Measurements from ENCODE around the gene CFAP300.

The CFAP300 gene

GRCh38 chr11:102073253-102073652 lies 26.0 kb downstream of the CFAP300 start:
- DNase-seq (ENCODE audit: low read depth in 2 of 2) = no peak

DNA sequence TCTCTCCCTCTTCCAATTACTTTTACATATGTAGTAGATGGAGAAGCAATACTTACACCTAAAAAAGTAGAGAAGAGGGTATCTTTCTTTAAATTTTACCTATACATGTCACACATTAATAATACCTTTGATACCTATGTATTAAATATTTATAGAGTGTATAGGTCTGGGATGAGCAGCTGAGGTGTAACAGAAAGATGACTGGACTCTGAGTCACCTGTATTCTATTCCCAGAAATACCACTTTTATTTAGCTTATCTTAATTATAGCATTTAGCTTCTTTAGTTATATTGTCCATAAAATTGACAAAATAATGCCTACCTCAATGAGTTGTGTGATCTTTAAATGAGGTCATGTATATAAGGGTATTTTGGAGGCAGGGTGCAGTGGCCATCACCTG lies 32.4 kb downstream of the CFAP300 start:
- DNase-seq (ENCODE audit: low read depth in 2 of 2) = no peak

GRCh38 chr11:102081313-102081712 lies 34.1 kb downstream of the CFAP300 start:
- DNase-seq (ENCODE audit: low read depth in 2 of 2) = no peak

DNA sequence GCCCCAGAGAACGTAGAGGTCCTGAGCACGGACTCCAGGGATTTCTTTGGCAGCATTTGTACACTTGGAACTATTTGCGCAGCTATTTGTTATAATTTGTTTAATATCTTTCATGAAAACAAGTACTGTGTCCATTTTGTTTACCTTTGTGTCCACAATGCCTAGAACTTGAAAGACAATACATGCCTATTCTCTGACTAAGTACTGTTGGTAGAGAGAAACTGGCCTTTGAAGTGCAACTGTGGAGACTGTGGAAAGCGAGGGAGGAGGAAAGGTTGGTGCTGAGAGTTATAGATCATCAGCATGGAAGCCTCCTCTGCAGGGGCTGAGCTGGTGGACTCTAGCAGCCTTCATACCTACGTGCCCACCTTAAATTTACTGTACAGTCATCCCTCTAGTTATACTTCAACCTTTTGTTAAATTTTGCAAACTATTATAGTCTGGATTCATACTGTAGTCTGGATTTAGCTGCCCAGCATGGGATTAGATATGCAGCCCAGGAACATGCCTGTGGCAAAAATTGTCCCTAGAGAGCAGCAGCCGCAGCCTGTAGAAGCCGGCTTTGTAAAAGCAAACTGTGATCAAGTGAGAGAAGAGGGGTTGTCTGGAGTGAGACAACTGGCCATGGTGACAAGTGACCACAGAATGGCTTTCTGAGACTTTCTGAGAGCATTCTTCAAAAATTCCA lies 38.8 kb downstream of the CFAP300 start:
- no peak for DNase-seq (ENCODE audit: low read depth in 2 of 2)

GRCh38 chr11:102097186-102097585 lies 49.9 kb downstream of the CFAP300 start:
- DNase-seq (ENCODE audit: low read depth in 2 of 2) = no peak

DNA sequence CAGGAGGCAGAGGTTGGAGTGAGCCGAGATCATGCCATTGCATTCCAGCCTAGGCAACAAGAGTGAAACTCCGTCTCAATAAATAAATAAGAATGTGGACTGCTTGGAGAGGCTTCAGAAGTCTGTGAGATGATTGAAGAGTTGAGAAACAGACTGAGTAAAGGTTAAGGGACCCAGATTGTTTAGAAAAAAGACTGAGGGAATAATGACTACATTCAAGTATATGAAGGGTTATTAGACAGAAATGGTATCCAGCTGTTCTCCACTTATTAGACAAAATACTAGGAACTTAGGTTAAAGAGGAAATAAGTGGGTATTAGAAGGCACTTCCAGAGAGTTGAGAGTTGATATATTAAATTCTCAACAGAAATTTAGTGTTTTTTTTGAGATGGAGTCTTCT lies 52.5 kb downstream of the CFAP300 start:
- DNase-seq (ENCODE audit: low read depth in 2 of 2) = no peak

GRCh38 chr11:102108734-102109440 lies 61.6 kb downstream of the CFAP300 start:
- no peak for DNase-seq (ENCODE audit: low read depth in 2 of 2)

DNA sequence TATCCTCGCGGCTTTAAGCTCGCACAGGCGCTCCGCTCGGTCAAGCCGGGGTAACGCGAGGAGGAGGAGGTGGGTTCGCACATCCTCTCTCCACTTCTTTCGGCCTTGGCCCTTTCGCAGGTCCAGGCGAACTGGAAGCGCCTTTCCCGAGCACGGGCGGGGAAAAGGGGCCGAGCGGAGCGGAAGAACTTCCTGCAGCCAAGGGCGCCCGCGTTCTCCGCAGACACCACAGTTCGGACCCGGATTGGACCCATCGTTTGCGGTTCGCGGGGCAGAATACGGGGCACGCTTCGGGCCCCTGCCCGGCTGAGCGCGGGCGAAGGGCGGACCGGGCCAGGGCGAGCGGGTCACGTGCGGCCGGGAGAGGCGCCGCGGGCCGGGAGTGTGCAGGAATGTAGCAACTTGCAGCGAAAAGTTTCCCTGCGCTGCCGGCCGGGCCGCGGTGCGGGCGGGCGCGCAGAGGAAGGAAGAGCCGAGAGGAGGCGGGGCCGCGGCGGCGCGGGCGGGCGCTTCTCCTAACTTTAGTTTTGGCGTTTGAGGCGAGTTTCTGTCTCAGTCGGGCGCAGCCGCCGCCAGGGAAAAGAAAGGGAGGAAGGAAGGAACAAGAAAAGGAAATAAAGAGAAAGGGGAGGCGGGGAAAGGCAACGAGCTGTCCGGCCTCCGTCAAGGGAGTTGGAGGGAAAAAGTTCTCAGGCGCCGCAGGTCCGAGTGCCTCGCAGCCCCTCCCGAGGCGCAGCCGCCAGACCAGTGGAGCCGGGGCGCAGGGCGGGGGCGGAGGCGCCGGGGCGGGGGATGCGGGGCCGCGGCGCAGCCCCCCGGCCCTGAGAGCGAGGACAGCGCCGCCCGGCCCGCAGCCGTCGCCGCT lies 62.9 kb downstream of the CFAP300 start, which contains the start of gene YAP1:
Gene YAP1, plus strand, starts transcription at position 552 of the 865 bp plus-strand sequence. CDS start 402 bp downstream, outside the sequence.
- DNase-seq (ENCODE audit: low read depth in 2 of 2) = peak; percentile 2 to 55

- DNase-seq (ENCODE audit: low read depth in 2 of 2) = no peak
These were observed 63.4 kb downstream of the CFAP300 start for GRCh38 chr11:102110761-102111010.

DNA sequence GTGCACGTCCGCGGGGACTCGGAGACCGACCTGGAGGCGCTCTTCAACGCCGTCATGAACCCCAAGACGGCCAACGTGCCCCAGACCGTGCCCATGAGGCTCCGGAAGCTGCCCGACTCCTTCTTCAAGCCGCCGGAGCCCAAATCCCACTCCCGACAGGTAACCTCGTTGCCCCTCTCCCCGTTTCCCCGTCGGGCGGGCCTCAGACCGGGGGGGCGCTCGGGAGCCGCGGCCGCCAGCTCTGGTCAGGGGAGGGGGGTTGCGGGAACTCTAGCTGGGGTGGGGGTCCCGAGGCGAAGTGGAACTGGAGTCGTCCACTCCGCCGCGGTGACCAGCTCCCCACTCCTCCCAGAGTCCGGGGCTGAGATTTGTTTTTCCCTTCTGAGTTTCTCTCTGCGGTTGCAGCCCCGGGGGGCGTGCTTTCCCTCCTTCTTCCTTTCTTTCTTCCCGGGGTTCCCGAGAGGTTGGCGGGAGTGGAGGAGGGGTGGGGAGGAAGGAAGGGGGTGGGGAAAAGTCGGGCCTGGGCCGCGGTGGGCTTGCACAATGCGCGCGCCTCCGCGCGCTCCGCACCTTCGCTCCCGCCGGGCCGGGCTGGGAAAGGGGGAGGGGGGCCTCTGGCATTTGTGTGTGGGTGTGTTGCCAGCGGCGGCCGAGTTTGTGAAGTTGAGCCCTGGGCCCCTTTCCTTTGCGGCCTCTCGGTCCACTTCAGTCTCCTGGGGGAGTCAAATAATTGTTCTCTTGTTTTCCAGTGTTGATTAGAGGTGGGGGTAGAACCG lies 64.0 kb downstream of the CFAP300 start:
- DNase-seq (ENCODE audit: low read depth in 2 of 2) = no peak

DNA sequence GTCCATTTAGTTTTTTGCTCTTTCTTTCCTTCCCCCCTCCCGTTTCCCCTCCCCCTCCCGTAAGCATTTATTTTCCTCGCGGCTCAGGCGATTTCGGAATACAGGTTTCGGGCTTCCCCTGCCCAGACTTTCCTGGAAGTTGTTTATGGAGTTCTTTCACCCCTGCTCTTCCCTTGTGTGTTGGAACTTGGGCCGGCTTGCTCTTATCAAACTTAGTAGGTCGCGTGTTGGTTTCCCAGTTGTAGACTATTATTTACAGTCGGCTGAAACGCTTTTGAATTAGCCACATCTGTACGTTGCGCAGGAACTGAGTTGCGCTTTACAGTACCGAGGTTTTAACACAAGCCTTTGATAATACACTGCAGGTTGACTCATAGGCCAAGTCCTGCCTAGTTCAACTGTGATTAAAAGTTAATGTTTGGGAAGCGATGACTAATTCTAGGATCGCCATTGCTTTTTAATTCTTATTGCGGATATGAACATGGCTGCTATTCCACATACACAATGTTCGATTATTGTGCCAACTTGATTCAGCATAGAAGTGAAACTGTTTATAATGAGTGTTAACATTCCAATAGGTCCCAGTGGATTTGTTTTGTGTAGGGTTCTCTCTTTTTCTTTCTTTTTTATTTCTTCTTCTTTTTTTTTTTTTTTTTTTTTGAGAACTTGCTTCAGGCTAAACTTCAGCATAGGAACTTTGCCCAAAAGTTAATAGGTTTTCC lies 64.7 kb downstream of the CFAP300 start:
- no peak for DNase-seq (ENCODE audit: low read depth in 2 of 2)

- no peak for DNase-seq (ENCODE audit: low read depth in 2 of 2)
These were observed 65.2 kb downstream of the CFAP300 start for GRCh38 chr11:102112509-102112821.

DNA sequence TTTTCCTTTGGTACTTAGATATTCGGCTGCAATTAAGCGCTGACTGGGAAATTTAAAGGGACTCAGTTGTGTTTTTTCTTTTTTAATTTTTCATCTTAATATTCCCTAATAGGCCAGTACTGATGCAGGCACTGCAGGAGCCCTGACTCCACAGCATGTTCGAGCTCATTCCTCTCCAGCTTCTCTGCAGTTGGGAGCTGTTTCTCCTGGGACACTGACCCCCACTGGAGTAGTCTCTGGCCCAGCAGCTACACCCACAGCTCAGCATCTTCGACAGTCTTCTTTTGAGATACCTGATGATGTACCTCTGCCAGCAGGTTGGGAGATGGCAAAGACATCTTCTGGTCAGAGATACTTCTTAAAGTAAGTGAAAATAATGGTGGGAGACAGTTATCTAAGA lies 66.8 kb downstream of the CFAP300 start:
- DNase-seq (ENCODE audit: low read depth in 2 of 2) = no peak

DNA sequence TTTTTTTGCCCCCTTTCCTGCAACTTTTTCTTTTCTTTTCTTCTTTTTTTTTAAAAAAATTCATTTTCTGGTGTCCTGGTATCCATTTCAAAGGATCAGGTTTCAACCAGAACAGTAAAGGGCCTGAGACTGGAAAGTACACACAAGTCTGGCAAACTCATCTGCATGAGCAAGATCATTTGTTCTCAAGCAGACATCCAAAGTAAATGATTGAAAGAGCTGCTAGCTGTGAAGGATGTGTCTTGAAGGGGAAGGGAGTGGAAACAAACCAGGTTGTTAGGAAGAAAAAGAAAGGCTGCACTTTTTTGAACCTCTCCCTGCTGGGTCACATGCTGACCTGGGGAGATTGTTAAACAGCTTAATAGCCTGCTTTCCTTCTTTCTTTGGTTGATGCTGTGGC lies 68.3 kb downstream of the CFAP300 start:
- no peak for DNase-seq (ENCODE audit: low read depth in 2 of 2)

GRCh38 chr11:102116453-102117205 lies 69.4 kb downstream of the CFAP300 start:
- DNase-seq (ENCODE audit: low read depth in 2 of 2) = no peak

- DNase-seq (ENCODE audit: low read depth in 2 of 2) = no peak
These were observed 70.4 kb downstream of the CFAP300 start for GRCh38 chr11:102117472-102118113.

- no peak for DNase-seq (ENCODE audit: low read depth in 2 of 2)
These were observed 71.7 kb downstream of the CFAP300 start for GRCh38 chr11:102118937-102119336.

GRCh38 chr11:102119997-102120396 lies 72.8 kb downstream of the CFAP300 start:
- DNase-seq (ENCODE audit: low read depth in 2 of 2) = no peak

GRCh38 chr11:102120437-102120973 lies 73.3 kb downstream of the CFAP300 start:
- DNase-seq (ENCODE audit: low read depth in 2 of 2) = no peak

DNA sequence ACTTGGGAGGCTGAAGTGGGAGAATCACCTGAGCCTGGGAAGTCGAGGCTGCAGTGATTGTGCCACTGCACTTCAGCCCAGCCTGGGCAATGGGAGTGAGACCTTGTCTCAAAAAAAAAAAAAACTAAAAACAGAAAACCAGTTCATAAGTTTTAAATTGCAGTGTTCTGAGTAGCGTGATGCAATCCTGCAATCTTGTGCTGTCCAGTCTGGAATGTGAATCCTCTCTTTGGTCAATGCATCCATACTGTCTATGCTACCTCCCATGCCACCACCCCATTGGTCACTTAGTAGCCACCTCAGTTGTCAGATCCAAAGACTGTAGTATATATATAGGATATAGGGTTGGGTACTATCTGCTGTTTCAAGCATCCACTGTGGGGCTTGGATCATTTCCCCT lies 74.1 kb downstream of the CFAP300 start:
- no peak for DNase-seq (ENCODE audit: low read depth in 2 of 2)
